ENCODE results near the gene EOLA1. TPM values are rescaled to one million over a fixed set of nuclear protein-coding genes. Genes with fewer than 3 reads are reported as not detected.

The EOLA1 gene
- total RNA-seq, 2 experiments from 2014 or later = 33.2 to 37.2 TPM

Other genes with a start within 250 kb of the EOLA1 start
- 10 to 100 TPM; 52.6 to 55.7 TPM for gene IDS, start 35.7 kb upstream of the EOLA1 start, total RNA-seq
- not detected for gene HSFX3, start 8.9 kb downstream of the EOLA1 start, total RNA-seq
- gene MAGEA9B, start 46.4 kb downstream of the EOLA1 start, total RNA-seq = not detected
- under 1 TPM in 1 of 2 experiments, not detected in 1; 0.35 TPM for gene HSFX2, start 54.3 kb downstream of the EOLA1 start, total RNA-seq
- 10 to 100 TPM; 15.8 to 16.8 TPM for gene TMEM185A, start 90.8 kb downstream of the EOLA1 start, total RNA-seq
- not detected for gene MAGEA11, start 171.0 kb downstream of the EOLA1 start, total RNA-seq
- gene HSFX1, start 233.1 kb downstream of the EOLA1 start, total RNA-seq = under 1 TPM; 0.60 to 0.89 TPM
- gene MAGEA9, start 240.9 kb downstream of the EOLA1 start, total RNA-seq = not detected